PC-9 (cell line): ENCODE results near the gene AHCYL2. TPM values are rescaled to one million over a fixed set of nuclear protein-coding genes. Genes with fewer than 3 reads are reported as not detected.

ENCODE experiments used
- BruUV-seq: library from RNA; stranded (reverse); fragments of 400-500 nt; replicated peaks from 2 replicates; lab custom pipeline; 2021; lab: Mats Ljungman, UMichigan
- CTCF ChIA-PET: fragments of 300-600 bp; sonication (Branson Sonifier 250); formaldehyde crosslinking; loops from one replicate; lab custom pipeline; 2022; ENCODE audit warnings: antibody characterized with exemption; lab: Charles Lee
- POLR2A ChIA-PET: fragments of 300-600 bp; sonication (Branson Sonifier 250); formaldehyde crosslinking; loops from one replicate; lab custom pipeline; 2022; ENCODE audit warnings: antibody characterized with exemption; ENCODE audit not compliant: unreplicated experiment; lab: Charles Lee
- DNase-seq, 2 experiments: peaks; one replicate each; pipeline versions ENCODE4 v3.0.0 to v3.0.0-alpha.2; 2015 to 2022; ENCODE audit warnings: mixed read lengths in 1 of 2
- H2AFZ ChIP-seq: fragments of 200-600 bp; sonication (generic); 2 replicates; pipeline ENCODE4 v1.8.1; 2017; ENCODE audit warnings: antibody characterized with exemption
- H3F3A ChIP-seq: fragments of 200-600 bp; sonication (generic); 2 replicates; pipeline ENCODE4 v1.8.1; 2017; ENCODE audit warnings: antibody characterized with exemption, mild to moderate bottlenecking, low read depth; ENCODE audit not compliant: insufficient read depth
- H3K27ac ChIP-seq: fragments of 200-600 bp; sonication (generic); 2 replicates; pipeline ENCODE4 v1.6.1; 2016; ENCODE audit warnings: mixed run types
- H3K27me3 ChIP-seq: fragments of 200-600 bp; sonication (generic); 2 replicates; pipeline ENCODE4 v1.6.1; 2016; ENCODE audit warnings: low read depth, mixed run types; ENCODE audit not compliant: insufficient read depth
- H3K36me3 ChIP-seq: fragments of 200-600 bp; sonication (generic); 2 replicates; pipeline ENCODE4 v1.6.1; 2016; ENCODE audit warnings: low read depth, mixed run types
- H3K4me1 ChIP-seq: fragments of 200-600 bp; sonication (generic); replicated peaks from 2 replicates; pipeline ENCODE4 v1.6.1; 2016; ENCODE audit warnings: mixed run types; ENCODE audit not compliant: insufficient read depth
- H3K4me2 ChIP-seq: fragments of 200-600 bp; sonication (generic); 2 replicates; pipeline ENCODE4 v1.6.1; 2017; ENCODE audit warnings: mixed run types
- H3K4me3 ChIP-seq: fragments of 200-600 bp; sonication (generic); 2 replicates; pipeline ENCODE4 v1.6.1; 2016; ENCODE audit warnings: mixed run types
- H3K79me2 ChIP-seq: fragments of 200-600 bp; sonication (generic); 2 replicates; pipeline ENCODE4 v1.6.1; 2017; ENCODE audit warnings: low read depth, mixed run types
- H3K9me2 ChIP-seq: fragments of 200-600 bp; sonication (generic); 2 replicates; pipeline ENCODE4 v1.8.1; 2017; ENCODE audit warnings: mild to moderate bottlenecking; ENCODE audit not compliant: insufficient read depth
- H3K9me3 ChIP-seq: fragments of 200-600 bp; sonication (generic); 2 replicates; pipeline ENCODE4 v1.8.1; 2016; ENCODE audit warnings: low read depth; ENCODE audit not compliant: insufficient read depth
- H4K20me1 ChIP-seq: fragments of 200-600 bp; sonication (generic); 2 replicates; pipeline ENCODE4 v1.8.1; 2017; ENCODE audit not compliant: insufficient read depth
- CTCF ChIP-seq: fragments of 200-600 bp; sonication (generic); conservative IDR thresholded peaks from 2 replicates; pipeline ENCODE4 v1.6.1; 2017; ENCODE audit warnings: mixed run types, antibody characterized with exemption, mild to moderate bottlenecking, moderate library complexity
- EZH2 ChIP-seq: fragments of 200-600 bp; sonication (generic); IDR thresholded peaks from 2 replicates; pipeline ENCODE4 v1.8.0; 2017; ENCODE audit warnings: antibody characterized with exemption, low read depth
- intact Hi-C: fragments of 100-400 bp; cut with micrococcal nuclease; formaldehyde crosslinking; loops from one replicate; pipeline ENCODE4 v1.10.0; 2022; ENCODE audit not compliant: unreplicated experiment
- total RNA-seq: library from RNA; stranded (reverse); gene quantifications from 2 replicates; pipeline ENCODE4 v1.2.3, GENCODE V29; 2021

The AHCYL2 gene
- total RNA-seq, 1 experiment from 2014 or later: 15.7 TPM

DNA sequence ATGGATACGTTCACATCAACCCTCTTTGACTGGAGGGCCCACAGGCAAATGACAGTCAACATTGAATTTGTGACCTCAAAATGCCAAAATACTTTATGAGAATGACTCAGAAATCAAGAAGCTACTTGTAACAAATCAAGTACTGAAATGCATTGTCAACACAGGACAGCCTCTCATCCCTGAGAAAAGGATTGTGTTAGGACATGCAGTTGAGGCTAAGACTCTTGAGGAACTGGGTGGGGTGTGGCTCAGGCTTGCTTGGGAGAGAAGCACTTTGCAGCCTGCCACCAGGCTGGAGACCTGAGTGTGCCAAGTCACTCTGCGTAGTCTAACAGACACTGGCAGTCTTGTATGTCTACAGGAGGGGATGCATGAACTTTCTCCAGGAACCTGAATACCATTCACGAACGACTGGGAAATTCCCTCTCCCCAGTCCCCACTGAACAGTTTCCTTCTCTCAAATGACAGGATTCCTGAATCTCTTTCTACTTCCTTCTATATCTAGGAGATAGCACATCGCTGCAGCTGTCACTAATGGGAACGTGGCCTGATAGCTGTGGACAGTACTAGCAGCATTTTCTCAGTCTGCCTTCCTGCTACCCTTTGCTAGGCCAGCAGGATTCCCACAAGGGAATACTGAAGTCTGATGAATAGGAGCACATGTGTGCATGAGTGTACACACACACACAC, 39.7 kb upstream of the AHCYL2 start:
- Histone ChIP-seq H3K27ac (no peak overlapping the region), H3K36me3 (no peaks in the 10 kb centered on the region), H3K9me3 (no peaks in the 10 kb centered on the region), H3K4me2 (no peak overlapping the region), H3F3A (no peaks in the 10 kb centered on the region), H3K79me2 (no peaks in the 10 kb centered on the region), H3K27me3 (no peaks in the 10 kb centered on the region; the same call in 1 of the 2 replicates), H3K4me1 (no peaks in the 10 kb centered on the region), H2AFZ (no peak overlapping the region), H3K9me2 (no peaks in the 10 kb centered on the region; the same call in 1 of the 2 replicates), H3K4me3 (no peak overlapping the region), H4K20me1 (no peaks in the 10 kb centered on the region)
- BruUV-seq: no TSS peak
- intact Hi-C loops: no loop called here
- POLR2A ChIA-PET: no interaction called here
- no peak for TF ChIP-seq EZH2
- TF ChIP-seq CTCF: no peak
- CTCF ChIA-PET: no interaction called here
- no peak for DNase-seq

DNA sequence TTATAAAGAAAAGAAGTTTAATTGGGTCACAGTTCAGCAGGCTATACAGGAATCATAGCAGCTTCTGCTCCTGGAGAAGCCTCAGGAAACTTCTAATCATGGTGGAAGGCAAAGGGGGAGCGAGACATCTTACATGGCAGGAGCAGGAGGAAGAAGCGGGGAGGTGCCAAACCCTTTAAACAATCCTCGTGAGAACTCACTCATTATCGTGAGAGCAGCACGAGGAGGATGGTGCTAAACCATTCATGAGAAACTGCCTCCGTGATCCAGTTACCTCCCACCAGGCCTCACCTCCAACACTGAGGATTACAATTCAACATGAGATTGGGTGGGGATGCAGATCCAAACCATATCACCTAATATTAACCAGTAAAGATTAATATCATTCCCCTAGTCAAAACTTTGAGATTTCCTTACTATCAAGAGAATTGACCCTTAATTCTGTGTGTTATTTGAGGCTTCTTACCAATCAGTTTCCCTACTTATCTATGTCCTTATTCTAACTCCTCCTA, 38.0 kb upstream of the AHCYL2 start:
- H3K79me2 ChIP-seq: no peaks in the 10 kb centered on the region
- no peaks in the 10 kb centered on the region for H3K9me2 ChIP-seq
- no peaks in the 10 kb centered on the region for H3F3A ChIP-seq
- no peak overlapping the region for H3K4me3 ChIP-seq
- H3K36me3 ChIP-seq: no peaks in the 10 kb centered on the region
- no peak overlapping the region for H3K4me2 ChIP-seq
- H2AFZ ChIP-seq: no peak overlapping the region
- intact Hi-C loops: no loop called here
- BruUV-seq: no TSS peak
- H4K20me1 ChIP-seq: no peaks in the 10 kb centered on the region
- no peak overlapping the region for H3K27ac ChIP-seq
- ChIA-PET CTCF (no interaction called here), POLR2A (no interaction called here)
- no peaks in the 10 kb centered on the region; the same call in 1 of the 2 replicates for H3K27me3 ChIP-seq
- H3K4me1 ChIP-seq: no peaks in the 10 kb centered on the region
- DNase-seq: no peak
- TF ChIP-seq CTCF (no peak), EZH2 (no peak)
- H3K9me3 ChIP-seq: no peaks in the 10 kb centered on the region

DNA sequence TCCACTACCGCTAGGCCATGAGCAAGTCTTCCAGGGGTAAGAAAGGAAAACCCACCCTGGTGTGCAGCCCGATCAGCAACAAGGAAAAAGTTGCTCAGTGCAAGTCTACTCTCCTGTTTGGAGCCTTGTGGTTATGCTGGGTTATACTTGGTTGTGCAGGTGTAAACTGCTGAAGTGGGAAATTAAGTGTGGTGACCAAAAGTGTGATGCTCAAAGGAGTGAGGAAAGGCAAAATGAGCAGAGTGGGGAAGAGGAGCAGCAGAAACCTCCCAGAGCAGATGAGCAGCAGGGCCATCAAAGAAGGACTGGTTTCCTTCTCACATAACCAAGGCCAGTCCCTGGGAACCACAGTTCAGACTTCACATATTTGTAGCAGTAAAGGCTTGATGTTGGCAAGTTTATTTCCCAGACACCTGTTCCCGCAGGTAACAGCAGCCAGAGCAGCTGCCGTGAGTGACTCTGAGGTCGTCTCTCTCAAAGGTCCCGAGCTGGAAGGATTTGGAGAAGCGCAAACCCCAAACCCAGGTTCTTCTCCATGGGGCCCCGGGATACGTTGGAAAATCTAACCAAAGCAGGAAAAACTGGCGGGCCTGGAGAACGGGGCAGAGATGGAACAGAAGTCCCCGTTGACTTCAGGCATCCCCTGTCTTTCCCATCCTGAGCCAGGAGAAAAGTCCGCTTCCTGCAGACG, 37.0 kb upstream of the AHCYL2 start:
- Histone ChIP-seq H2AFZ (no peak overlapping the region), H3F3A (no peaks in the 10 kb centered on the region), H3K9me3 (no peaks in the 10 kb centered on the region), H3K4me2 (peak overlapping the region; percentile 68; the same call in 1 of the 2 replicates), H3K4me1 (no peaks in the 10 kb centered on the region), H3K4me3 (no peak overlapping the region), H3K27ac (no peak overlapping the region), H3K9me2 (no peaks in the 10 kb centered on the region), H3K36me3 (no peaks in the 10 kb centered on the region), H3K79me2 (no peaks in the 10 kb centered on the region), H4K20me1 (no peaks in the 10 kb centered on the region), H3K27me3 (no peaks in the 10 kb centered on the region; the same call in 1 of the 2 replicates)
- intact Hi-C loops: no loop called here
- DNase-seq: no peak
- ChIA-PET POLR2A (no interaction called here), CTCF (no interaction called here)
- no peak for TF ChIP-seq EZH2
- no peak for TF ChIP-seq CTCF
- BruUV-seq: no TSS peak
